HG03103 (cell line): ENCODE results near the gene NR5A2.
A peak's percentile ranks its signal among the peaks of the same experiment; 100 is the strongest.
"Not testable (repeated sequence)": the region's sequence is repeated elsewhere in the genome, so short reads cannot be mapped to it uniquely, and the experiment has no call there.

Experiments used
- ATAC-seq: cut with Tn5 transposase; IDR thresholded peaks from one replicate; pipeline ENCODE4 v1.9.1; 2021; ENCODE audit warnings: low read depth; ENCODE audit not compliant: unreplicated experiment

The NR5A2 gene

DNA sequence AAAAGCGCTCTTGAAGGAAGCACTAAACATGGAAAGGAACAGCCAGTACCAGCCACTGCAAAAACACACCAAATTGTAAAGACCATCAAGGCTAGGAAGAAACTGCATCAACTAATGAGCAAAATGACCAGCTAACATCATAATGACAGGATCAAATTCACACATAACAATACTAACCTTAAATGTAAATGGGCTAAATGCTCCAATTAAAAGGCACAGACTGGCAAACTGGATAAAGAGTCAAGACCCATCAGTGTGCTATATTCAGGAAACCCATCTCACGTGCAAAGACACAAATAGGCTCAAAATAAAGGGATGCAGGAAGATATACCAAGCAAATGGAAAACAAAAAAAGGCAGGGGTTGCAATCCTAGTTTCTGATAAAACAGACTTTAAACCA lies 159.8 kb downstream of the NR5A2 start:
- ATAC-seq, result not testable (repeated sequence)

DNA sequence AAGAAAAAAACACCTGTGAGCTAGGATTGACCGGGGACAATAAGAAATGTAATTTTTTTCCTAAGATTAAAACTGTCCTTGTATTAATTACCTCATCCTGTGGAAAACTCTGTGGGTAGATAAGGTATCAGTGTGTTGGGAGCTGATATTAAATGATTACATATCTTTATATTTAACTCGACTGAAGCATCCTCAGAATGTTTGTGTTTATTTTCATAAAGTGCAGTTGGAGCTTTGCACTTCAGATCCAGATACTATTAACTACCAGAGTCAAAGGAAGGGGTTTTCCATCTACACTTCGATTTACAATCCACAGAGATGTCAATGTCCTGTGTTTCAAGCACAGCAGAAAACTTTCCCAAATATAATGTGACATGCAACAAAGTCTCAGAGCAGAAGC lies 164.5 kb downstream of the NR5A2 start:
- ATAC-seq, result no peak

DNA sequence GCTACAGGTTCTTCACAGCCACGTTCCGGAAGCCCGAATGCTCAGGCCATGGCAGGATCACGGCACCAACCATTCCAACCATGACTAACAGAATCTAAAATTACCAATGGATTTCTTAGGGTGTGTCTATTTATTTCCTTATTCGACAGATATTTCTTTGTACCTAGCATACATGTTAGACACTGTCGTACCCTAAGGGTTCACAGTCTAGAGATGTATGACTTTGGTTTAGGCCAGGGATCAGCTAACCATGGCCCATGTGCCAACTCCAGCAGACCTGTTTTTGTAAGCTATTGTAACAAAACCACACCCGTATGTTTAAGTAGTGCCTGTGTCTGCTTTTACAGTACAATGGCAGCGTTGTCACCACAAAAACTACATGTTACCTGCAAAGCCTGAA lies 167.0 kb downstream of the NR5A2 start:
- ATAC-seq, result no peak

DNA sequence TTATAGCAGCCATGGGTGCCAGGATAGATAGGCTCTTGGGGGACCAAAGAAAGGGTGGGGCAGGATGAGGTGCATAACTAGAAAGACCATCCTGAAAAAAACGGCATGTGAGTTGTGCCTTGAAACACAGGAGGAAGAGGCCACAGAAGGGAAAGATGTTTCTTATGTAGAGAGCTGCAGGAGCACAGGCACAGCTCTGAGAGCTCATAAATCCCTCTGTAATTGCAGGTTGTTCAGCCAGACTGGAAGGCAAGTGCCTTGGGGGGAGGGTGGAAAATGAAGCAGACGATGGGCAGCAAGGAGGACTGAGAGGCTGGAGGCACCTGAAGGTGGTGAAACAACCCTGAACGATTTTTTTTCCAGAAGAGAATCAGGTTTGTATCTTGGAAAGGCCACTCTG lies 170.7 kb downstream of the NR5A2 start:
- no peak for ATAC-seq

DNA sequence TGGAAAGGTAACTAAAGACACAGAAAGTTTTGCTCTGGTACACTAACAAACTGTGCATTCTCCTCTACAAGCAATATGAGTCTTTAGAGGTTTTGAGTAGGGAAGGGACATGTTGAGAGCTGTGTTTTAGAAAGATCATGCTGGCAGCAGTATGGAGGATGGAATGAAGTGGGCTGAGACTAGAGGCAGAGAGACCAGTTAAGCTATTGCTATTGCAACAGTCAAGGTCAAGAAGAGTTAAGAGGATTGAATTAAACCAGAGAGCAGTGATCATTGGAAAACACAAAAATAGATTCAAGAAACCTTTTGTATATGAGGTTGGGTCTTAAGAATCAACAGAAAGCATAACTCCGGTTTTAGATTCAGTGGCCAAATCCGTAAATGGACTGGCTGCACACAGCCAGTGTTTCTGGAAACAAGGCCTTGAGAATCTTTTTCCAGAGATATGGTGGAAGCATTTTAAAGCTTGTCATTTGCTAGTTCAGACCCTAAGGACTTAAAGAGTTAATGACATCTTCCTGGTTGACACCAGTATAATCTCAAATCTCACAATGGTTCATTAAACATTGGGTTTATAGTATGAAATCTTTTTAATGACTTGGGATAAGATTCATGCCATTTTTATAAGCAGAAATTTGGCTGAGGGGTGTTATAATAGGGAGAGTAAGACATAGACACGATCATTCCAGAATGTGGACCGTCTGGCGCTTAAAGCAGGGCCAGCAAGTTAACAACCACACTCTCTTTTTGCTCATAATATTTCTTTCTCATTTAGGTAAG lies 177.9 kb downstream of the NR5A2 start:
- no peak for ATAC-seq

DNA sequence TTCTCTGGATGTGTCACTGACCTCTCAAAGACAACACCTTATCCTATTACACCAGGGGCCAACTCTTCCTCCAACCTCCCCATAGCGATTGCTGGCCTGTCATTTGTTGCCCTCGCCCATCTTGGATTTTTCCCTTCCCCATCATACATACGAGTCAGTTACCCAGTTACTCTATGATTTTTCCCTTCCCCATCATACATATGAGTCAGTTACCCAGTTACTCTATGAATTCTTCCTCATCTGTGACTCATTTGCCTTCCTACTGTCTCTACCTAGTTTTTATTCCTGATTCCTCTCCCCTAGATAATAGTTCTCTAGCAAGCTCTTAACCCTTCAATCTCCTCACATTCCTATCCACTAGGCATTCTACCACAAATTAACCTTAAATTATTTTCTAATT lies 178.8 kb downstream of the NR5A2 start:
- ATAC-seq, result no peak

DNA sequence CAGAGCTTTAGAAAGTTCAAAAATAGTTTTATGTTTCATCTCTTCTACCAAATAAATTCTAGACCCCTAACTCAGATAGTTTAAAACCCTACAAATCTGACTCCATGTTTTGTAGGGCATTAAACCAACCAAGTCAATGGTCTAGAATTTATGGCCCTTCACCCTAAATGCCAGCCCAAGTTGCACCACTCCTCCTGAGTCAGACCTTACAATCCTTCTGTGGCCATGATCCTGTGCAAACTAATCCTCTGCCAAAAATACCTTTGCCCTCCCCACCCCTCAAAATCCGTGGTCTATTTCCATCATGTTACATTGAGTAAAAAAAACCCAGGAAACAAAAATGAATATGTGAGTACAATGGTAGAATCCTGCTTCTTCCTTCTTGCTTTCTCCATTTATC lies 179.3 kb downstream of the NR5A2 start:
- no peak for ATAC-seq

DNA sequence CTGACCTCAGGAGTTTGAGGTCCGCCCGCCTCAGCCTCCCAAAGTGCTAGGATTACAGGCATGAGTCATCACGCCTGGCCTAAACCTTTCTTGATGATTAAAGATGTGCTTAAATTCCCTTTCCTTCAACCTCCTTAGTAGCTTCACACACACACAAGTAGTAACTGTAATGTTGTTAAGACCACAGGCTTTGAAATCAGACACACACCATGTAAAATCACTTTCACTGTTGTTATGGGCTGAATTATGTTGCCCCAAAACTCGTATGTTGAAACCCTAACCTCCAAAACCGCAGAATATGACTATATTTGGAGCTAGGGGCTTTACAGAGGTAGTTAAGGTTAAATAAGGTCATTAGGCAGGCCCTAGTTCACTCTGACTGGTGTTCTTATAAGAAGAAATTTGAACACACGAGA lies 180.2 kb downstream of the NR5A2 start:
- peak; percentile 90 for ATAC-seq

DNA sequence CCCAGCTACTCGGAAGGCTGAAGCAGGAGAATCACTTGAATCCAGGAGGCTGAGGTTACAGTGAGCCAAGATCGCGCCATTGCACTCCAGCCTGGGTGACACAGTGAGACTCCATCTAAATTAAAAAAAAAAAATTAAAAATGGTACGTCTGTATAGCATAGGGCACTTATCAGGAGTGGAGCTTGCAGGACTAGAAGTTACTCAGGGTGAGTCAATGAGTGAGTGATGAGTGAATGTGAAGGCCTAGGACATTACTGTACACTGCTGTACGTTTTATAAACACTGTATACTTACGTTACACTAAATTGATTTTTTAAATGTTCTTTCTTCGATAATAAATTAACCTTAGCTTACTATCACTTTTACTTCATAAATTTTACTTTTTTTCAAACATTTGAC lies 183.6 kb downstream of the NR5A2 start:
- no peak for ATAC-seq

DNA sequence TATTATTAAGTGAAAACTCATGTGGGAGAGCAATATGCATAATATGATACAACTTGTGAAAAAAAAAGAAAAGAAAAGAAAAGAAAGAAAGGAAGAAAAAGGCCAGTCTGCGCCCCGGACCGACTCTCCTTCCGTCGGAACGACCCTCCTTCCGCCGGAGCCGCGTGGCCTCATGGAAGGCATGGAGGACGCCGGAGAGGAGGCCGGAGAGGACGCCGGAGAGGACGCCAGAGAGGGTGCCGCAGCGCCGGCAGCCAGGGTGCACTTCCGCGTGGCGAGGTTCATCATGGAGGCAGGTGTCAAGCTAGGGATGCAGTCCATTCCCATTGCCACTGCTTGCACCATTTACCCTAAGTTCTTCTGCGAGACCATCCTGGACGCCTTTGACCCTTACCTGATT lies 185.9 kb downstream of the NR5A2 start:
- no peak for ATAC-seq

DNA sequence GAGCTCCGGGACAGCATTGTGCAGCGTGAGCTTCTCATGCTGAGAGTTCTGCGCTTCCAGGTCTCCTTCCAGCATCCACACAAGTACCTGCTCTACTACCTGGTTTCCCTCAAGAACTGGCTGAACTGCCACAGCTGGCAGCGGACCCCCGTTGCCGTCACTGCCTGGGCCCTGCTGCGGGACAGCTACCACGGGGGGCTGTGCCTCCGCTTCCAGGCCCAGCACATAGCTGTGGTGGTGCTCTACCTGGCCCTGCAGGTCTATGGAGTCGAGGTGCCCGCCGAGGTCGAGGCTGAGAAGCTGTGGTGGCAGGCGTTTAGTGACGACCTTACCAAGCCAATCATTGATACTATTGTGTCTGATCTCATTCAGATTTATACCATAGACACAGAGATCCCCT lies 186.4 kb downstream of the NR5A2 start:
- no peak for ATAC-seq

DNA sequence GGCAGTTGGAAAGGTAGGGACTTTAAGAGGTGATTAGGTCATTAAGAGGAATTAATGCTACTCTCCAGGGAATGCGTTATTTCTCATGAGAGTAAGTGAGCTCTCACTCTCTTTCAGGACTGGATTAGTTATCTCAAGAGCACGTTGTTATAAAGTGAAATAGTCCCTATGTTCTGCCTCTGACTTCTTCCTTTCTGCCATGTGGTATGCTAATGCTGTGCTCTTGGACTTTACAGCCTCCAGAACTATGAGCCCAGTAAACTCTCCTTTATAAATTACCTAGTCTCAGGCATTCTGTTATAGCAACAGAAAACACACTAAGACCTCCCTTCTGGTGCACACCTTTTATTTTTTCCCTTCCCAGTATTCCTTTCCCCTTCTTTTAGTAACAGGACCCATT lies 187.8 kb downstream of the NR5A2 start:
- no peak for ATAC-seq

DNA sequence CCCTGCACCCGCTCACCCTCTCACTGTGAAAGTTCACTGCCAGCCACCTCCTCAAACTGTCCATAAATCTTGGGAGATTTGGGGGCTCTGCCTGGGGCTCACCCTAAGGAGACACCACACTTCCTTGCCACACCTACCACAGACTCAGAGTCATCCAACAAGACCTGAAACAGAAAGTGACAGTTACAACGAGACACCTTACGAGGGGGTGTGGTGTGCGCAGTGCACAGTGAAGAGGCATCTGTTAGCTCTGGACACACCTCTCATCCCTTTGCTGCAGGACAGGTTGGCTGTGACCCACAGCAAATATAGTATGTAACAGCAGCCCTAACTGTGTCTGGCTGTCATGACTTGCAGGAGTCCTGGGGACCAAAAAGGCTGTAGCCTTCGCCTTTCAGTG lies 190.2 kb downstream of the NR5A2 start:
- no peak for ATAC-seq

DNA sequence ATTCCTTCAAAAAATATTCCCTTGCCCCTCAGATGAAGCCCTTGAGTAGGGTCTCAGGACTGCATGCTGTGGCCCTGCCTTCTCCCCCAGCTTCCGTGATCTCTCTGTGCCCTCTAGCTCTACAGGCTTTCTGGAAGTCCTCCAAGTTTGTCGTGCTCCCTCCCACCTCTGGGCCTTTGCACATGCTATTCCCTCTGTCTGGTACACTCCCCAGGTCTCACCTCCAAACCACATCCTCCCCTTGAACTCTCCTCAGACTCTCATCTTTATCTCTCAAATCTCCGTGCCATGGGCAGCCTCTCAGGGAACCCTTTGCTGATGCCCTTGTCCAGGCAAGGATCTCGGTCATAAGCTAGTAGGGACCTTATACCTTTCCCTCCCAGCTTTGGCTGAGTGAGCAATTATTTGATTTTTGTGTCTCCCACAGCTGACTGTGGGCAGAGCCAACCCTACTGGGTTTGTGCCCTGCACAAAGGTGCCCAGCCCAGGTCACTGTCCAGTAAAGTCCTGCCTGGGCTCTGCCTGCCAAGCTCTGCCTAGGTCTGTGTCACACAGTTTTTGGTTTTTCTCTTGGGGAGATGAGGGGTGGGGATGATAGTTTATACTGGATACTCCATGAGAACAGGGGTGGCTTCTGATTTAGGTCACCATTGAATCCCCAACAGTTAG lies 194.2 kb downstream of the NR5A2 start:
- ATAC-seq, result no peak

DNA sequence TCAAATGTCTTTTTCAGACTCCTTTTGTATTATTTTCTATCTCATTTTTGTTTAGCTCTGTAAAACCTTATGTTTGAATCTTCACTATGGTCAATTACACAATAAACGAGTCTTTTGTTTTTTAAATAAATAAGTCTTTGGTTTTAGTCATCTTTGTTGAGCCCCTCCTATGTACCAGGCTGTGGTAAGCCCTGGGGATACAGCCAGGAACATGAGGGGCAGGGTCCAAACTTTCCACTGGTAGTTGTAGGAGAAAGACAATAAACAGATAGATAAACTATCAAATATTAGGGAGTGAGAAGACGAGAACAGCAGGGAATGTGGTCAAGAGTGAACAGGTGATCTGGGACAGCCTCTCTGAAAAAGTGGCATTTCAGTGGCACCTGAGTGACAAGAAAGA lies 195.7 kb downstream of the NR5A2 start:
- ATAC-seq, result no peak

DNA sequence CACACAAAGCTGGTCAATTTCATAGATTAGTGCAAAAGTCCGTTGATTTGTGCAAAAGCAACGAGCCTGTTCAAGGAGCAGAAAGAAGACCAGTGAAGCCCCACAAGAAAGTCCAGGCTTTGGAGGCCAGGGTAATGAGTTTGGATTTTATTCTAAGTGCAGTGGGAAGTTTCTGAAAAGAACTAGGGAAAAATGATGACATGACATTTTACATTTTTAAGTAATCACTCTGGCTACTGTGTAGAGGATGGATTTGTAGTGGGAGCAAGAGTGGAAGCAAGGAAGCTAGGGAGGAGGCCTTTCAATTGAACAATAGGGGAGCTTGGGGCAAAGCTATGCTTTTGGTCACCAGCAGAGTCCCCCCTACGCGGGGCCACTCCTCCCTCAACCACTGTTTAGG lies 196.1 kb downstream of the NR5A2 start:
- no peak for ATAC-seq

DNA sequence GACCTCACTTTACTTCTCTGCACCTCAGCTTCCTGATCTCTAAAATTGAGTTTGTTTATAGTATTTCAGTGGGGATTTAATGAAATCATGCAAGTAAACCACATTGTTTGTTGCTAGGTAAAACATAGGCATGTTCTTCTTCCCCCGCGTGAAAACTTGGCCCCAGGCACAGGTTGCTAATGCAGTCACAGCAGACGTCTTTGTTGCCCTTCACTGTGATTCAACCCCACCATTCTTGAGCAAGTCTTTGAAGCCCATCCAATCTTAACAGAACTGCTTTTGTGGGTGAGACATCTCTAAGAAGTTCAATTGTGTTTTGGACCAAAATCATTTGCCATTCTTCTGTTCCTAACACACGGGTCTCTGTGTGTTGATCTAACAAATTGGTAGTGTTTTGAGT lies 196.8 kb downstream of the NR5A2 start:
- ATAC-seq, result no peak

DNA sequence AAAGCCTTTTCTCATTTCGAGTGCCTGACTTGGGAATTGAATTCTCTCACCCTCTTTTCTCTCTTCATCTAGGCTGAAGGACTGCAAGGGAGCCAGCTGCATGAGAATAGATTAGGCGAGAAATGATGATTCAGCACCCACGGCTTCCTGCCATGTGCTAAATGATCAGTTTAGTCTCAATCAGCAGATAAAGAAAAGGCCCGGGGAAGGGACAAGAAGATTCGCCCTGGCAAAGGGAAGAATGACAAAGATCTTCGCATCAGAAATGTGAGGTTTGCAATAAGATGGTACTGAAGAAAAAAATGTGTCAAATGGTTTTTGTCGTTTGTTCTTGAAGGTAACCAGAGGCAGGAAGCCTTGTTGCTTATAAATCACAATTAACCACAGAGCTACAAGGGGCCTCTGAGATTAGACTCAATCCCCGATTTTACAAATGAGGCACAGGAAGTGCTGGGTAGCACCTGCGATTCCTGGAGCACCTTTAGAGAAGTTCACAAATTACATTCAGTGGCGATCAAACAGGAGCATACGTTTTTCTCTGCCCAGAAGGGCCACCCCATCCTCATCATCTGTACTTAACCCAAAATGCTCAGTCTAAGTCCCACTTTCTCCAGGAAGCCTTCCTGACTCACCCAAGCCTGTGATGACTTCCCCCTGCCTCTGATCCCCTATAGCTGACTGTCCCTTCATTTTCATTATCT lies 198.9 kb downstream of the NR5A2 start:
- ATAC-seq, result no peak

DNA sequence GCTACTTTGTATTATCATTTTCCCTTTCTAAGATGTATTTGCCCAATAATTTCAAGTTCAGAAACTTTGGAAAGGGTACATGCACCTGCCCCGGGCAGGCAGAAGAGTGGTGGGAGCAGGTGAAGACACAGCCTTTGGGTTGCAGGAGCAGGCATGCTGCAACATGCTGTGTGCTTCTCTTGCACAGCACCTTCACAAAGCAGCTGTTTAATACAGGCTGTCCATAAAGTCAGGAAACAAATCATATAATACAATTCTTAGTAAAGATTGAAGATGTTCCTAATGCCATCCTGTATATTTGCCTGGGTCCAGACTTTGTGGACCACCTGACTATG lies 199.4 kb downstream of the NR5A2 start:
- no peak for ATAC-seq
